ENCODE measurements around the gene DSCAML1.

Gene DSCAML1

GRCh38 chr11:117752071-117752470 lies 44.9 kb downstream of the DSCAML1 start:
- DNase-seq (ENCODE audit: low read depth), result no peak

GRCh38 chr11:117750916-117751662 lies 45.9 kb downstream of the DSCAML1 start:
- DNase-seq (ENCODE audit: low read depth), result no peak

GRCh38 chr11:117750357-117750756 lies 46.7 kb downstream of the DSCAML1 start:
- no peak for DNase-seq (ENCODE audit: low read depth)

GRCh38 chr11:117749541-117749910 lies 47.5 kb downstream of the DSCAML1 start:
- no peak for DNase-seq (ENCODE audit: low read depth)

GRCh38 chr11:117748771-117749540 lies 48.1 kb downstream of the DSCAML1 start:
- DNase-seq (ENCODE audit: low read depth), result no peak

GRCh38 chr11:117747892-117748291 lies 49.1 kb downstream of the DSCAML1 start:
- no peak for DNase-seq (ENCODE audit: low read depth)

GRCh38 chr11:117745346-117745745 lies 51.7 kb downstream of the DSCAML1 start:
- no peak for DNase-seq (ENCODE audit: low read depth)

GRCh38 chr11:117744471-117745150 lies 52.4 kb downstream of the DSCAML1 start:
- DNase-seq (ENCODE audit: low read depth), result no peak

- DNase-seq (ENCODE audit: low read depth), result no peak
These were observed 53.7 kb downstream of the DSCAML1 start for GRCh38 chr11:117743121-117743815.

- no peak for DNase-seq (ENCODE audit: low read depth)
These were observed 58.6 kb downstream of the DSCAML1 start for GRCh38 chr11:117738246-117738957.

- no peak for DNase-seq (ENCODE audit: low read depth)
These were observed 61.6 kb downstream of the DSCAML1 start for GRCh38 chr11:117735350-117735977.

GRCh38 chr11:117734601-117735024 lies 62.4 kb downstream of the DSCAML1 start:
- DNase-seq (ENCODE audit: low read depth), result no peak

GRCh38 chr11:117733316-117733715 lies 63.7 kb downstream of the DSCAML1 start:
- no peak for DNase-seq (ENCODE audit: low read depth)

- DNase-seq (ENCODE audit: low read depth), result no peak
These were observed 65.2 kb downstream of the DSCAML1 start for GRCh38 chr11:117731722-117732290.

GRCh38 chr11:117730208-117730800 lies 66.7 kb downstream of the DSCAML1 start:
- DNase-seq (ENCODE audit: low read depth), result no peak

- DNase-seq (ENCODE audit: low read depth), result no peak
These were observed 71.8 kb downstream of the DSCAML1 start for GRCh38 chr11:117725048-117725734.

- DNase-seq (ENCODE audit: low read depth), result no peak
These were observed 72.4 kb downstream of the DSCAML1 start for GRCh38 chr11:117724621-117725020.

- no peak for DNase-seq (ENCODE audit: low read depth)
These were observed 72.9 kb downstream of the DSCAML1 start for GRCh38 chr11:117724104-117724503.

- no peak for DNase-seq (ENCODE audit: low read depth)
These were observed 73.6 kb downstream of the DSCAML1 start for GRCh38 chr11:117723277-117724024.

Data from activated T-cell treated with anti-CD3 and anti-CD28 coated beads for 1 hour (primary cell).